Endothelial cell of umbilical vein (primary cell): ENCODE data around the gene ART5. TPM values are rescaled to one million over a fixed set of nuclear protein-coding genes. Genes with fewer than 3 reads are reported as not detected.

Source experiments
- BruUV-seq: library from RNA; stranded (reverse); fragments of 400-500 nt; replicated peaks from 2 replicates; lab custom pipeline; 2021; lab: Mats Ljungman, UMichigan
- CTCF ChIA-PET: fragments of 300-600, 350-600 bp; sonication (Branson Sonifier 250); formaldehyde crosslinking; loops from one replicate; lab custom pipeline; 2021; ENCODE audit warnings: antibody characterized with exemption, inconsistent platforms; lab: Charles Lee
- POLR2A ChIA-PET: fragments of 300-600, 350-600 bp; sonication (Branson Sonifier 250); formaldehyde crosslinking; loops from one replicate; lab custom pipeline; 2021; ENCODE audit warnings: antibody characterized with exemption, inconsistent platforms; lab: Charles Lee
- DNase-seq: peaks from one replicate; pipeline ENCODE4 v3.0.0-alpha.2; 2011; ENCODE audit warnings: low read depth, low spot score
- FAIRE-seq: peaks from 2 replicates; lab custom pipeline; 2011; peaks lifted over from hg19 to GRCh38; lab: Jason Lieb, UNC
- H2AFZ ChIP-seq: 2 replicates; pipeline ENCODE4 v1.6.0; 2012; ENCODE audit warnings: low read depth, low read length, control low read depth, inconsistent platforms
- H3K27ac ChIP-seq: 2 replicates; pipeline ENCODE4 v1.5.1; 2011; ENCODE audit warnings: low read depth, mild to moderate bottlenecking, control low read depth, low read length, moderate library complexity; ENCODE audit not compliant: insufficient read depth
- H3K27me3 ChIP-seq, 2 experiments: 2 replicates each; pipeline versions ENCODE4 v1.6.0 to v1.6.1; 2011; ENCODE audit warnings: low read length in 2 of 2, mixed read lengths in 1 of 2; ENCODE audit not compliant: control insufficient read depth in 2 of 2, insufficient read depth in 2 of 2
- H3K36me3 ChIP-seq, 2 experiments: 2 replicates in 1 of 2; 3 replicates in 1 of 2; pipeline ENCODE4 v1.5.1; 2011; ENCODE audit warnings: low read length in 2 of 2, mild to moderate bottlenecking in 1 of 2, moderate library complexity in 1 of 2; ENCODE audit not compliant: control insufficient read depth in 2 of 2, insufficient read depth in 2 of 2; ENCODE audit errors: extremely low read depth in 1 of 2
- H3K4me1 ChIP-seq: 3 replicates; pipeline ENCODE4 v1.5.1; 2011; ENCODE audit warnings: mild to moderate bottlenecking, low read length; ENCODE audit not compliant: control insufficient read depth, insufficient read depth; ENCODE audit errors: extremely low read depth
- H3K4me2 ChIP-seq: 2 replicates; pipeline ENCODE4 v1.6.1; 2011; ENCODE audit warnings: low read length, control low read depth, mixed read lengths; ENCODE audit not compliant: insufficient read depth
- H3K4me3 ChIP-seq, 3 experiments: fragments of 200-600 bp in 1 of 3; sonication (generic), shearing (Covaris generic) in 1 of 3; replicated peaks in 1 of 3; 2 replicates each; pipeline ENCODE4 v1.5.1; 2011 to 2016; ENCODE audit warnings: control low read depth in 3 of 3, low read length in 3 of 3, mild to moderate bottlenecking in 2 of 3, inconsistent platforms in 1 of 3, low read depth in 1 of 3, moderate library complexity in 1 of 3; ENCODE audit not compliant: insufficient read depth in 1 of 3
- H3K79me2 ChIP-seq: 2 replicates; pipeline ENCODE4 v1.6.0; 2012; ENCODE audit warnings: low read length, inconsistent platforms; ENCODE audit not compliant: control insufficient read depth, insufficient read depth
- H3K9ac ChIP-seq: replicated peaks from 2 replicates; pipeline ENCODE3; 2011; ENCODE audit warnings: low read length, control low read depth; ENCODE audit not compliant: insufficient read depth; ENCODE audit errors: extremely low read depth
- H3K9me1 ChIP-seq: replicated peaks from 3 replicates; pipeline ENCODE4 v1.6.0; 2011; ENCODE audit warnings: mild to moderate bottlenecking, low read length; ENCODE audit not compliant: control insufficient read depth, insufficient read depth; ENCODE audit errors: extremely low read depth
- H3K9me3 ChIP-seq: replicated peaks from 2 replicates; pipeline ENCODE4 v1.5.1; 2012; ENCODE audit warnings: low read length, inconsistent platforms; ENCODE audit not compliant: control insufficient read depth, insufficient read depth
- H4K20me1 ChIP-seq: replicated peaks from 2 replicates; pipeline ENCODE3; 2011; ENCODE audit warnings: mild to moderate bottlenecking, low read length; ENCODE audit not compliant: control insufficient read depth, insufficient read depth; ENCODE audit errors: extremely low read depth
- EZH2 ChIP-seq: IDR thresholded peaks from 2 replicates; pipeline ENCODE4 v1.6.1; 2012; ENCODE audit warnings: borderline replicate concordance, low read depth, mild to moderate bottlenecking, moderate library complexity, low read length, inconsistent platforms; ENCODE audit not compliant: severe bottlenecking
- FOS ChIP-seq: IDR thresholded peaks from 2 replicates; pipeline ENCODE4 v1.6.1; 2011; ENCODE audit warnings: mild to moderate bottlenecking, low read length, moderate library complexity, borderline replicate concordance; ENCODE audit not compliant: insufficient read depth
- GATA2 ChIP-seq: IDR thresholded peaks from 2 replicates; pipeline ENCODE4 v1.7.0; 2011; ENCODE audit warnings: low read depth, mild to moderate bottlenecking, moderate library complexity, mixed read lengths, low read length; ENCODE audit not compliant: insufficient read length, insufficient read depth
- JUN ChIP-seq: IDR thresholded peaks from 2 replicates; pipeline ENCODE4 v1.6.1; 2011; ENCODE audit warnings: borderline replicate concordance, low read depth; ENCODE audit not compliant: insufficient read length, insufficient read depth
- MAX ChIP-seq: IDR thresholded peaks from 2 replicates; pipeline ENCODE4 v1.6.1; 2011; ENCODE audit not compliant: insufficient read depth, insufficient read length
- POLR2A ChIP-seq: IDR thresholded peaks from 2 replicates; pipeline ENCODE4 v1.6.1; 2012; ENCODE audit warnings: low read depth, mild to moderate bottlenecking, control low read depth, low read length
- POLR2AphosphoS5 ChIP-seq: IDR thresholded peaks from 2 replicates; pipeline ENCODE4 v1.6.1; 2012; ENCODE audit warnings: low read depth, mild to moderate bottlenecking, control low read depth, low read length, moderate library complexity; ENCODE audit not compliant: insufficient read depth
- dilution Hi-C: fragments of 300-500 bp; cut with MboI; formaldehyde crosslinking; loops from one replicate; pipeline ENCODE4 v1.15.0; 2019; ENCODE audit warnings: low sequenced_read_pairs; ENCODE audit not compliant: extremely low pct_ligation_motif_present
- intact Hi-C: fragments of 100-400 bp; cut with micrococcal nuclease; formaldehyde crosslinking; loops from one replicate; pipeline ENCODE4 v1.10.0; 2022
- polyA plus RNA-seq, 4 experiments: library from polyadenylated mRNA; depleted of rRNA in 3 of 4; stranded (reverse) in 3 of 4; unstranded in 1 of 4; fragments of >200 nt; gene quantifications; 2 replicates each; pipeline versions ENCODE4 v1.2.1 to v1.2.3, GENCODE V29; 2011 to 2012; ENCODE audit warnings: missing spikeins in 1 of 4
- total RNA-seq: library from RNA; stranded (reverse); gene quantifications from 2 replicates; pipeline ENCODE4 v1.2.3, GENCODE V29; 2021
- TF ChIP-seq, protein P1 (sequence below), 2 donors: IDR thresholded peaks; 1 replicate in 1 of 2; 2 replicates in 1 of 2; pipeline ENCODE4 v1.5.1; 2011; ENCODE audit warnings: low read length in 2 of 2, mild to moderate bottlenecking in 2 of 2, moderate library complexity in 2 of 2, control low read depth in 1 of 2, inconsistent platforms in 1 of 2, low read depth in 1 of 2; ENCODE audit not compliant: insufficient read depth in 1 of 2; ENCODE audit errors: extremely low read depth in 1 of 2

ART5 gene
- total and polyA plus RNA-seq, 2 donors (not counting 3 experiments of a cell fraction or from before 2014, with no cell fraction given): not detected

- Histone ChIP-seq H2AFZ (no peak overlapping the region), H3K27me3 (no peaks in the 10 kb centered on the region), H3K9me3 (no peaks in the 10 kb centered on the region), H4K20me1 (no peaks in the 10 kb centered on the region), H3K4me3 (no peak overlapping the region), H3K9ac (no peak overlapping the region), H3K27ac (no peak overlapping the region), H3K4me2 (no peak overlapping the region), H3K4me1 (no peaks in the 10 kb centered on the region), H3K9me1 (no peaks in the 10 kb centered on the region), H3K79me2 (no peaks in the 10 kb centered on the region), H3K36me3 (no peaks in the 10 kb centered on the region)
- DNase-seq (no peak), FAIRE-seq (no peak)
- ChIA-PET CTCF (no interaction called here), POLR2A (no interaction called here)
- dilution Hi-C loops: no loop called here
- TF ChIP-seq, protein P1, sequence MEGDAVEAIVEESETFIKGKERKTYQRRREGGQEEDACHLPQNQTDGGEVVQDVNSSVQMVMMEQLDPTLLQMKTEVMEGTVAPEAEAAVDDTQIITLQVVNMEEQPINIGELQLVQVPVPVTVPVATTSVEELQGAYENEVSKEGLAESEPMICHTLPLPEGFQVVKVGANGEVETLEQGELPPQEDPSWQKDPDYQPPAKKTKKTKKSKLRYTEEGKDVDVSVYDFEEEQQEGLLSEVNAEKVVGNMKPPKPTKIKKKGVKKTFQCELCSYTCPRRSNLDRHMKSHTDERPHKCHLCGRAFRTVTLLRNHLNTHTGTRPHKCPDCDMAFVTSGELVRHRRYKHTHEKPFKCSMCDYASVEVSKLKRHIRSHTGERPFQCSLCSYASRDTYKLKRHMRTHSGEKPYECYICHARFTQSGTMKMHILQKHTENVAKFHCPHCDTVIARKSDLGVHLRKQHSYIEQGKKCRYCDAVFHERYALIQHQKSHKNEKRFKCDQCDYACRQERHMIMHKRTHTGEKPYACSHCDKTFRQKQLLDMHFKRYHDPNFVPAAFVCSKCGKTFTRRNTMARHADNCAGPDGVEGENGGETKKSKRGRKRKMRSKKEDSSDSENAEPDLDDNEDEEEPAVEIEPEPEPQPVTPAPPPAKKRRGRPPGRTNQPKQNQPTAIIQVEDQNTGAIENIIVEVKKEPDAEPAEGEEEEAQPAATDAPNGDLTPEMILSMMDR (IDR thresholded peaks at IDR 0.05; ENCODE audit: extremely low read depth in 1 of 2, insufficient read depth in 1 of 2, low read depth in 1 of 2, low read length in 2 of 2): no peak
- no peak for TF ChIP-seq MAX
- TF ChIP-seq JUN: no peak
- TF ChIP-seq EZH2: no peak
- TF ChIP-seq FOS: no peak
- TF ChIP-seq GATA2: no peak
- TF ChIP-seq POLR2A: no peak
- no peak for TF ChIP-seq POLR2AphosphoS5
- intact Hi-C loops: no loop called here
- no TSS peak for BruUV-seq
Measured at GRCh38 chr11:3616721-3617460, 24.9 kb downstream of the ART5 start.
